H1 (cell line): ENCODE results near the gene ISLR2.

Experiments used
- ASH2L ChIP-seq: fragments of 200-600, 300-600 bp; sonication (generic); IDR thresholded peaks from one replicate; pipeline ENCODE4 v1.7.1; 2017; ENCODE audit warnings: low read length
- BCL11A ChIP-seq, 2 experiments: IDR thresholded peaks; one replicate each; pipeline ENCODE4 v1.6.1; 2011; ENCODE audit warnings: low read depth in 2 of 2, low read length in 2 of 2, mild to moderate bottlenecking in 2 of 2
- EP300 ChIP-seq, 2 experiments: IDR thresholded peaks; 1 replicate in 1 of 2; 2 replicates in 1 of 2; pipeline ENCODE4 v1.6.1; 2011 to 2012; ENCODE audit warnings: low read depth in 2 of 2, low read length in 2 of 2, mild to moderate bottlenecking in 2 of 2, borderline replicate concordance in 1 of 2, inconsistent platforms in 1 of 2, moderate library complexity in 1 of 2
- GABPA ChIP-seq: IDR thresholded peaks from 2 replicates; pipeline ENCODE4 v1.6.1; 2011; ENCODE audit warnings: mild to moderate bottlenecking, low read length, moderate library complexity, borderline replicate concordance; ENCODE audit not compliant: insufficient read depth
- KDM1A ChIP-seq: fragments of 200-600, 300-600 bp; sonication (generic); IDR thresholded peaks from 2 replicates; pipeline ENCODE4 v1.7.1; 2016; ENCODE audit warnings: mild to moderate bottlenecking, low read length, borderline replicate concordance
- POLR2A ChIP-seq, 2 experiments: IDR thresholded peaks; 1 replicate in 1 of 2; 2 replicates in 1 of 2; pipeline ENCODE4 v1.6.1; 2011; ENCODE audit warnings: low read depth in 2 of 2, low read length in 2 of 2, mild to moderate bottlenecking in 2 of 2; ENCODE audit errors: control extremely low read depth in 1 of 2
- RAD21 ChIP-seq, 2 experiments: IDR thresholded peaks in 1 of 2; conservative IDR thresholded peaks in 1 of 2; 2 replicates each; pipeline ENCODE4 v1.6.1; 2011; ENCODE audit warnings: low read depth in 2 of 2, low read length in 2 of 2, improper control_type of control experiment in 1 of 2, inconsistent platforms in 1 of 2, mild to moderate bottlenecking in 1 of 2, moderate library complexity in 1 of 2
- TF ChIP-seq, protein P1 (sequence below), 3 experiments: IDR thresholded peaks; 1 replicate in 2 of 3; 2 replicates in 1 of 3; pipeline versions ENCODE4 v1.5.1 to v1.6.1; 2011; ENCODE audit warnings: low read length in 3 of 3, mild to moderate bottlenecking in 3 of 3, inconsistent platforms in 2 of 3, low read depth in 1 of 3, moderate library complexity in 1 of 3; ENCODE audit not compliant: insufficient read depth in 1 of 3; ENCODE audit errors: control extremely low read depth in 1 of 3

DNA sequence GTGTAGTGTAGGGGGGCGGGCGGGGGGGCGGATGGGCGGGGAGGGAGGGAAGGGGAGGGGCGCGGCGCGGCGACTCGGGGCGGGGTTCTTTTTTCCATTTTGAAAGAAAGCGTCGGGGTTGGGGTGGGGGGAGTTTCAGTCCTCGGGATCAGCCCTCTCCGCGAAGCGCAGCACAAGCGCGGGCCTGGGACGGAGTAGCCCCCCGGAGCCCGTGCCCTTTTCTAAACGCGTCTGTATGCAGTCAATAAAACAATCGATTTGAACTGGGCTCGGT is 6.1 kb downstream of the ISLR2 start:
- TF ChIP-seq, protein P1, sequence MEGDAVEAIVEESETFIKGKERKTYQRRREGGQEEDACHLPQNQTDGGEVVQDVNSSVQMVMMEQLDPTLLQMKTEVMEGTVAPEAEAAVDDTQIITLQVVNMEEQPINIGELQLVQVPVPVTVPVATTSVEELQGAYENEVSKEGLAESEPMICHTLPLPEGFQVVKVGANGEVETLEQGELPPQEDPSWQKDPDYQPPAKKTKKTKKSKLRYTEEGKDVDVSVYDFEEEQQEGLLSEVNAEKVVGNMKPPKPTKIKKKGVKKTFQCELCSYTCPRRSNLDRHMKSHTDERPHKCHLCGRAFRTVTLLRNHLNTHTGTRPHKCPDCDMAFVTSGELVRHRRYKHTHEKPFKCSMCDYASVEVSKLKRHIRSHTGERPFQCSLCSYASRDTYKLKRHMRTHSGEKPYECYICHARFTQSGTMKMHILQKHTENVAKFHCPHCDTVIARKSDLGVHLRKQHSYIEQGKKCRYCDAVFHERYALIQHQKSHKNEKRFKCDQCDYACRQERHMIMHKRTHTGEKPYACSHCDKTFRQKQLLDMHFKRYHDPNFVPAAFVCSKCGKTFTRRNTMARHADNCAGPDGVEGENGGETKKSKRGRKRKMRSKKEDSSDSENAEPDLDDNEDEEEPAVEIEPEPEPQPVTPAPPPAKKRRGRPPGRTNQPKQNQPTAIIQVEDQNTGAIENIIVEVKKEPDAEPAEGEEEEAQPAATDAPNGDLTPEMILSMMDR (IDR thresholded peaks at IDR 0.05; ENCODE audit: control extremely low read depth in 1 of 3, insufficient read depth in 1 of 3, low read depth in 1 of 3, low read length in 3 of 3) = no peak
- TF ChIP-seq GABPA (no peak), EP300 (IDR thresholded peaks at IDR 0.05; ENCODE audit: borderline replicate concordance in 1 of 2, low read depth in 2 of 2, low read length in 2 of 2) (no peak), RAD21 (IDR thresholded peaks at IDR 0.05 in 1 of 2, conservative IDR thresholded peaks at IDR 0.05 in 1 of 2; ENCODE audit: low read depth in 2 of 2, low read length in 2 of 2) (no peak), BCL11A (IDR thresholded peaks at IDR 0.05; ENCODE audit: low read depth in 2 of 2, low read length in 2 of 2) (no peak), POLR2A (IDR thresholded peaks at IDR 0.05; ENCODE audit: control extremely low read depth in 1 of 2, low read depth in 2 of 2, low read length in 2 of 2) (no peak), ASH2L (no peak), KDM1A (no peak)
